ENCODE results near the gene WDR31. TPM values are rescaled to one million over a fixed set of nuclear protein-coding genes. Genes with fewer than 3 reads are reported as not detected.
"Not testable (repeated sequence)": the region's sequence is repeated elsewhere in the genome, so short reads cannot be mapped to it uniquely, and the experiment has no call there.

Gene WDR31
- total RNA-seq, 1 donor from 2014 or later, result 1.6 TPM

DNA sequence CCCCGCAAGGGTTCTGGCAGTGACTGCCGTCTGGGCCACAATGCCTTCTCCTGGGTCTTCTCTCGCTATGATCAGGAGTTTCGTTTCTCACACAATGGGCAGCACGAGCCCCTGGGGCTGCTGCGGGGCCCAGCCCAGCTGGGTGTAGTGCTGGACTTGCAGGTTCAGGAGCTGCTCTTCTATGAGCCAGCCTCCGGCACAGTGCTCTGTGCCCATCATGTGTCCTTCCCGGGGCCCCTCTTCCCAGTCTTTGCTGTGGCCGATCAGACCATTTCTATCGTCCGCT lies 29.7 kb upstream of the WDR31 start:
- Histone ChIP-seq H3K27me3 (ENCODE audit: control insufficient read depth, insufficient read depth, low read length) (no peaks in the 10 kb centered on the region), H3K4me3 (ENCODE audit: low read depth, low read length) (no peak overlapping the region), H3K36me3 (ENCODE audit: control insufficient read depth, insufficient read depth, low read length) (peaks cover 4% of the 10 kb centered on the region)
- TF ChIP-seq, protein P1, sequence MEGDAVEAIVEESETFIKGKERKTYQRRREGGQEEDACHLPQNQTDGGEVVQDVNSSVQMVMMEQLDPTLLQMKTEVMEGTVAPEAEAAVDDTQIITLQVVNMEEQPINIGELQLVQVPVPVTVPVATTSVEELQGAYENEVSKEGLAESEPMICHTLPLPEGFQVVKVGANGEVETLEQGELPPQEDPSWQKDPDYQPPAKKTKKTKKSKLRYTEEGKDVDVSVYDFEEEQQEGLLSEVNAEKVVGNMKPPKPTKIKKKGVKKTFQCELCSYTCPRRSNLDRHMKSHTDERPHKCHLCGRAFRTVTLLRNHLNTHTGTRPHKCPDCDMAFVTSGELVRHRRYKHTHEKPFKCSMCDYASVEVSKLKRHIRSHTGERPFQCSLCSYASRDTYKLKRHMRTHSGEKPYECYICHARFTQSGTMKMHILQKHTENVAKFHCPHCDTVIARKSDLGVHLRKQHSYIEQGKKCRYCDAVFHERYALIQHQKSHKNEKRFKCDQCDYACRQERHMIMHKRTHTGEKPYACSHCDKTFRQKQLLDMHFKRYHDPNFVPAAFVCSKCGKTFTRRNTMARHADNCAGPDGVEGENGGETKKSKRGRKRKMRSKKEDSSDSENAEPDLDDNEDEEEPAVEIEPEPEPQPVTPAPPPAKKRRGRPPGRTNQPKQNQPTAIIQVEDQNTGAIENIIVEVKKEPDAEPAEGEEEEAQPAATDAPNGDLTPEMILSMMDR (IDR thresholded peaks at IDR 0.05; ENCODE audit: insufficient read depth, low read length, severe bottlenecking), result no peak
- no peak for FAIRE-seq
- no peak for DNase-seq (ENCODE audit: low read depth)

- TF ChIP-seq, protein P1 (IDR thresholded peaks at IDR 0.05; ENCODE audit: insufficient read depth, low read length, severe bottlenecking), result no peak
- DNase-seq (ENCODE audit: low read depth) (no peak), FAIRE-seq (no peak)
- peaks cover 3% of the 10 kb centered on the region for H3K36me3 ChIP-seq (ENCODE audit: control insufficient read depth, insufficient read depth, low read length)
- no peak overlapping the region for H3K4me3 ChIP-seq (ENCODE audit: low read depth, low read length)
- no peaks in the 10 kb centered on the region for H3K27me3 ChIP-seq (ENCODE audit: control insufficient read depth, insufficient read depth, low read length)
Measured at GRCh38 chr9:113368982-113369854, 29.1 kb upstream of the WDR31 start.

DNA sequence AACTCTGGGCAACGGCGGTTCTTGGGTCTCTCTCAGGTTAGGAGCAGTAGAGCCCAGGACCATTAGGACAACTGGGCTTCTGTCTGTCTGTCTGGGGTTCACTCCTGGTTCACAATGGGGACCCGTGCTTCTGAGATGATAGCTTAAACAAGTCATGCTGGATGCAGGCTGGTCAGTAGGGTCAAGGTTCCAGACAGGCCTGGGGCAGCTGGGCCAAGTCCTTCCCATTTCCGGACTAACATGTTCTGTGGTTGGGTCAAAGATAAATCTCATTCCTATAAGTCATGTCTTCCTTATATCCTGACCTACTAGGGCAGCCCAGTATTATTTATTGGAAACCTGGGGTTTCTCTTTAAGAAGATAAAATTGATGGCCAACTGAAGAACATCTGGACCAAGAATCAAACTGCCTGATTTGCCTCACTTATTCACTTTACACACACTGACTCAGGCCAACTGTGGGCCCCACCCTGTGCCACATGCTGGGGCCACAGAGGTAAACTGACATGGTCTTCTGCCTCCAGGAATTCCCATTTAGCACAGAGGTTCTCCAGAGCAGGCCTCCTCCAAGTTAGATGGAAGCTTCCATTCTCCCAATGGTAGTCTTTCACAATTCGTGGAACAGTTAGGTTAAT lies 28.4 kb upstream of the WDR31 start:
- Histone ChIP-seq H3K36me3 (ENCODE audit: control insufficient read depth, insufficient read depth, low read length) (peaks cover under 1% of the 10 kb centered on the region), H3K27me3 (ENCODE audit: control insufficient read depth, insufficient read depth, low read length) (no peaks in the 10 kb centered on the region), H3K4me3 (ENCODE audit: low read depth, low read length) (no peak overlapping the region)
- TF ChIP-seq, protein P1 (IDR thresholded peaks at IDR 0.05; ENCODE audit: insufficient read depth, low read length, severe bottlenecking), result no peak
- FAIRE-seq (no peak), DNase-seq (ENCODE audit: low read depth) (no peak)

- not testable (repeated sequence) for FAIRE-seq; DNase-seq (ENCODE audit: low read depth); H3K27me3 ChIP-seq (ENCODE audit: control insufficient read depth, insufficient read depth, low read length); H3K36me3 ChIP-seq (ENCODE audit: control insufficient read depth, insufficient read depth, low read length); H3K4me3 ChIP-seq (ENCODE audit: low read depth, low read length)
Measured at GRCh38 chr9:113365652-113366051, 25.6 kb upstream of the WDR31 start.

DNA sequence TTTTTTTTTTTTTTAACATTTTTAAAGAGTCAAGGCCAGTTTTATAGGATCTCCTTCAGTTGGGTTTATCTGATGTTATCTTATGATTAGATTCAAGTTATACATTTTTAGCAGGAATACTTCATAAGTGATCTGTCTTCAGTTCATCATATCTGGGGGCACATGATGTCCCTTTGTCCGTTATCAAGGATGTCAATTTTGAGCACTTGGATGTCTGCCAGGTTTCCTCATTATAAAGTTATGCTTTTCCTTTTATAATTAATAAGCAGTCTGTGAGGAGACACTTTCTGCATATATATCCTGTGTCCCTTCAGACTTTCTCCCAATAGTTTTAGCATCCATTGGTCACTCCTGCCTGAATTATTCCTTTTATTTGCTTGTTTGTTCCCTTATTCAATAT lies 24.9 kb upstream of the WDR31 start:
- Histone ChIP-seq H3K27me3 (ENCODE audit: control insufficient read depth, insufficient read depth, low read length) (no peaks in the 10 kb centered on the region), H3K4me3 (ENCODE audit: low read depth, low read length) (no peak overlapping the region), H3K36me3 (ENCODE audit: control insufficient read depth, insufficient read depth, low read length) (no peaks in the 10 kb centered on the region)
- FAIRE-seq (no peak), DNase-seq (ENCODE audit: low read depth) (no peak)
- TF ChIP-seq, protein P1 (IDR thresholded peaks at IDR 0.05; ENCODE audit: insufficient read depth, low read length, severe bottlenecking), result no peak

GRCh38 chr9:113363336-113363735 lies 23.3 kb upstream of the WDR31 start:
- TF ChIP-seq, protein P1 (IDR thresholded peaks at IDR 0.05; ENCODE audit: insufficient read depth, low read length, severe bottlenecking), result no peak
- H3K36me3 ChIP-seq (ENCODE audit: control insufficient read depth, insufficient read depth, low read length), result no peaks in the 10 kb centered on the region
- DNase-seq (ENCODE audit: low read depth) (no peak), FAIRE-seq (no peak)
- no peaks in the 10 kb centered on the region for H3K27me3 ChIP-seq (ENCODE audit: control insufficient read depth, insufficient read depth, low read length)
- H3K4me3 ChIP-seq (ENCODE audit: low read depth, low read length), result no peak overlapping the region
